Tibial nerve (tissue), 4 donors: ENCODE results near the gene SUGCT.

ENCODE experiments used
- CTCF ChIP-seq, 5 experiments: fragments of 200-600 bp in 3 of 5; fragments of 450-650 bp in 2 of 5; sonication (generic) in 3 of 5; IDR thresholded peaks; one replicate each; pipeline ENCODE4 v1.5.1; 2016 to 2019; ENCODE audit warnings: antibody characterized with exemption in 5 of 5, mild to moderate bottlenecking in 3 of 5, moderate library complexity in 2 of 5
- EP300 ChIP-seq, 2 donors: sonication (generic); formaldehyde crosslinking; IDR thresholded peaks; one replicate each; pipeline ENCODE4 v1.6.1; 2017; ENCODE audit warnings: antibody characterized with exemption in 2 of 2, mild to moderate bottlenecking in 1 of 2

- no peak for TF ChIP-seq CTCF (IDR thresholded peaks at IDR 0.05)
- no peak for TF ChIP-seq EP300 (IDR thresholded peaks at IDR 0.05)
Measured at GRCh38 chr7:40327873-40328272, 193.1 kb downstream of the SUGCT start.
